H1 (cell line): Measurements from ENCODE around the gene GPR160. TPM values are rescaled to one million over a fixed set of nuclear protein-coding genes. Genes with fewer than 3 reads are reported as not detected.

Source experiments
- CEBPB ChIP-seq: IDR thresholded peaks from 2 replicates; pipeline ENCODE4 v1.6.1; 2012; ENCODE audit warnings: low read depth, low read length
- CREB1 ChIP-seq: IDR thresholded peaks from 2 replicates; pipeline ENCODE4 v1.6.1; 2012; ENCODE audit warnings: inconsistent platforms
- EGR1 ChIP-seq: IDR thresholded peaks from 2 replicates; pipeline ENCODE4 v1.6.1; 2011; ENCODE audit warnings: low read depth, low read length, borderline replicate concordance
- KDM4A ChIP-seq: IDR thresholded peaks from one replicate; pipeline ENCODE4 v1.7.1; 2012; ENCODE audit warnings: low read depth, mild to moderate bottlenecking, moderate library complexity, low read length, inconsistent platforms; ENCODE audit not compliant: severe bottlenecking
- NANOG ChIP-seq: IDR thresholded peaks from 2 replicates; pipeline ENCODE4 v1.6.1; 2011; ENCODE audit warnings: low read length, low read depth, mild to moderate bottlenecking, inconsistent platforms; ENCODE audit not compliant: insufficient read depth, poor library complexity, severe bottlenecking
- NRF1 ChIP-seq: IDR thresholded peaks from 2 replicates; pipeline ENCODE4 v1.6.1; 2011; ENCODE audit warnings: mild to moderate bottlenecking, low read depth, low read length, improper control_type of control experiment
- PHF8 ChIP-seq: fragments of 200-600 bp; sonication (generic); conservative IDR thresholded peaks from 2 replicates; pipeline ENCODE4 v1.7.1; 2012; ENCODE audit warnings: low read depth, mild to moderate bottlenecking, inconsistent platforms, low read length, moderate library complexity
- POU5F1 ChIP-seq: IDR thresholded peaks from 2 replicates; pipeline ENCODE4 v1.6.1; 2011; ENCODE audit warnings: low read depth, mild to moderate bottlenecking, low read length, moderate library complexity
- RAD21 ChIP-seq, 2 experiments: IDR thresholded peaks in 1 of 2; conservative IDR thresholded peaks in 1 of 2; 2 replicates each; pipeline ENCODE4 v1.6.1; 2011; ENCODE audit warnings: low read depth in 2 of 2, low read length in 2 of 2, improper control_type of control experiment in 1 of 2, inconsistent platforms in 1 of 2, mild to moderate bottlenecking in 1 of 2, moderate library complexity in 1 of 2
- RXRA ChIP-seq: IDR thresholded peaks from 2 replicates; pipeline ENCODE4 v1.6.1; 2011; ENCODE audit warnings: low read depth, mild to moderate bottlenecking, low read length, moderate library complexity; ENCODE audit not compliant: insufficient read depth
- SP2 ChIP-seq: IDR thresholded peaks from 2 replicates; pipeline ENCODE4 v1.6.1; 2012; ENCODE audit warnings: mild to moderate bottlenecking, low read length, inconsistent platforms
- SRF ChIP-seq: IDR thresholded peaks from 2 replicates; pipeline ENCODE4 v1.6.1; 2011; ENCODE audit warnings: mild to moderate bottlenecking, low read depth, low read length, moderate library complexity
- TAF7 ChIP-seq: optimal IDR thresholded peaks from 2 replicates; pipeline ENCODE3; 2011; ENCODE audit warnings: low read depth, mild to moderate bottlenecking, inconsistent platforms, low read length, moderate library complexity, borderline replicate concordance
- TCF12 ChIP-seq: IDR thresholded peaks from 2 replicates; pipeline ENCODE4 v1.6.1; 2011; ENCODE audit warnings: low read depth, mild to moderate bottlenecking, low read length
- TEAD4 ChIP-seq: IDR thresholded peaks from 2 replicates; pipeline ENCODE4 v1.6.1; 2012; ENCODE audit warnings: low read depth, low read length, inconsistent platforms, mixed read lengths
- polyA plus RNA-seq, 7 experiments: library from polyadenylated mRNA; depleted of rRNA in 3 of 7; stranded (reverse) in 5 of 7; unstranded in 2 of 7; fragments of >200 nt in 5 of 7; fragments of 200-250 nt in 2 of 7; gene quantifications; 1 replicate in 5 of 7; 2 replicates in 1 of 7; 4 replicates in 1 of 7; pipeline versions ENCODE4 v1.2.1 to v1.2.3, GENCODE V29; 2011 to 2013; ENCODE audit warnings: missing spikeins in 2 of 7, mixed read lengths in 2 of 7
- total RNA-seq: library from RNA; stranded (reverse); fragmentation: NEBNext Ultra II Directional; extraction: Animal tissue kit (Norgen Biotek cat#: 25700); gene quantifications from 2 replicates; pipeline ENCODE4 v1.2.1, GENCODE V29; 2021
- TF ChIP-seq, protein P1 (sequence below): IDR thresholded peaks from 2 replicates; pipeline ENCODE4 v1.6.1; 2012; ENCODE audit warnings: inconsistent platforms
- TF ChIP-seq, protein P2 (sequence below): IDR thresholded peaks from 2 replicates; pipeline ENCODE4 v1.6.1; 2011; ENCODE audit warnings: low read length, improper control_type of control experiment
- TF ChIP-seq, protein P3 (sequence below), 3 experiments: IDR thresholded peaks; 1 replicate in 2 of 3; 2 replicates in 1 of 3; pipeline versions ENCODE4 v1.5.1 to v1.6.1; 2011; ENCODE audit warnings: low read length in 3 of 3, mild to moderate bottlenecking in 3 of 3, inconsistent platforms in 2 of 3, low read depth in 1 of 3, moderate library complexity in 1 of 3; ENCODE audit not compliant: insufficient read depth in 1 of 3; ENCODE audit errors: control extremely low read depth in 1 of 3

The GPR160 gene
- total and polyA plus RNA-seq, 2 of the 8 experiments (the other 6 are each of a cell fraction or from before 2014, with no cell fraction given) = 14.3 to 16.6 TPM

DNA sequence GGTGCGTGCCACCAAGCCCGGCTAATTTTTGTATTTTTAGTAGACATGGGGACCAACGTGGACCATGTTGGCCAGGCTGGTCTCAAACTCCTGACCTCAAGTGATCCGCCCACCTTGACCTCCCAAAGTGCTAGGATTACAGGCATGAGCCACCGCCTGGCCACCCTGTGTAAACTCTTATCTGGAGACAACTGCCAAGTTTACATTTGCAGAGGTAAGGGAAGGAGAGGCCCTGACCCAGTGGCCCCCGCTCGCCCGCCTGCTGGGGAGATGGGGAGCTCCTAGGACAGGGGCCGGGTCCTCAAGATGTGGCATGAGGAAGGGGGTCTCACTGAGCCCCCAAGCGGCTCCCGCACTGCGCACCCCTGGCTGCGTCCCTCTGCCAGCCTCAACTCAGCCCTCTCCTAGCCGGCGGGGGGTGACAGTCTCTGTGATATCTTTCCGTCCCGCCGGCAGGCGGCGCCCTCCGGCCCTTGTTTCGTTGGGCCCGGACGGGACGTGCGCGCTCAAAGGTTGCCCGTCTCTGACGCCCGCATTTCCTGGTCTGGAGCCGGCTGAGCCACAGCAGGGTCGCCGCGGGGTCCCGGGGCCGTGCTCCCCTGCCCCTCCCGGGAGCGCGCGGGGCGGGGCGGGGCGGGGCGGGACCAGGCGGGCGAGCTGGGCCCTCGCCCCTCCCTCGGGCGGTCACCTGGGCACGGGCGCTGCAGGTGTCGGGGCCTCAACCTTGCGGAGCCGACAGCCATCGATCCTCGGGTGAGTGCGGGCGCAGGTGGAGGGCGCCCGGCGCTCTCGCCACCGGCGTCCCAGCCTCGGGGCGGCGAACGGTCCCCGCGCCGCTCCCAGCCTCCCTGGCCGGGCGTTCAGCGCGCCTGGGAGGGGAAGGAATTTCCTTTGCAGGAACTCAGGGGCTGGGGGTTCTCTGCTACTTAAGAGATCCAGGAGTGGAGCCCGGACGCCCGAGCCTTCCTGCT lies at the start of gene GPR160 (continued):
- TF ChIP-seq KDM4A = peak; percentile 81
- TF ChIP-seq CREB1 = peak; percentile 61
- no peak for TF ChIP-seq POU5F1
- TF ChIP-seq, protein P1, sequence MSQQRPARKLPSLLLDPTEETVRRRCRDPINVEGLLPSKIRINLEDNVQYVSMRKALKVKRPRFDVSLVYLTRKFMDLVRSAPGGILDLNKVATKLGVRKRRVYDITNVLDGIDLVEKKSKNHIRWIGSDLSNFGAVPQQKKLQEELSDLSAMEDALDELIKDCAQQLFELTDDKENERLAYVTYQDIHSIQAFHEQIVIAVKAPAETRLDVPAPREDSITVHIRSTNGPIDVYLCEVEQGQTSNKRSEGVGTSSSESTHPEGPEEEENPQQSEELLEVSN = no peak
- 0 out of 2 replicates have a peak, but pooled peaks have one; percentile 2 for TF ChIP-seq PHF8
- 0 out of 2 replicates have a peak, but pooled peaks have one; percentile 41 for TF ChIP-seq RXRA
- TF ChIP-seq, protein P2, sequence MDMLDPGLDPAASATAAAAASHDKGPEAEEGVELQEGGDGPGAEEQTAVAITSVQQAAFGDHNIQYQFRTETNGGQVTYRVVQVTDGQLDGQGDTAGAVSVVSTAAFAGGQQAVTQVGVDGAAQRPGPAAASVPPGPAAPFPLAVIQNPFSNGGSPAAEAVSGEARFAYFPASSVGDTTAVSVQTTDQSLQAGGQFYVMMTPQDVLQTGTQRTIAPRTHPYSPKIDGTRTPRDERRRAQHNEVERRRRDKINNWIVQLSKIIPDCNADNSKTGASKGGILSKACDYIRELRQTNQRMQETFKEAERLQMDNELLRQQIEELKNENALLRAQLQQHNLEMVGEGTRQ = no peak
- no peak for TF ChIP-seq NANOG
- TF ChIP-seq TEAD4 = 0 out of 2 replicates have a peak, but pooled peaks have one; percentile 12
- no peak for TF ChIP-seq EGR1
- no peak for TF ChIP-seq SP2
- TF ChIP-seq, protein P3, sequence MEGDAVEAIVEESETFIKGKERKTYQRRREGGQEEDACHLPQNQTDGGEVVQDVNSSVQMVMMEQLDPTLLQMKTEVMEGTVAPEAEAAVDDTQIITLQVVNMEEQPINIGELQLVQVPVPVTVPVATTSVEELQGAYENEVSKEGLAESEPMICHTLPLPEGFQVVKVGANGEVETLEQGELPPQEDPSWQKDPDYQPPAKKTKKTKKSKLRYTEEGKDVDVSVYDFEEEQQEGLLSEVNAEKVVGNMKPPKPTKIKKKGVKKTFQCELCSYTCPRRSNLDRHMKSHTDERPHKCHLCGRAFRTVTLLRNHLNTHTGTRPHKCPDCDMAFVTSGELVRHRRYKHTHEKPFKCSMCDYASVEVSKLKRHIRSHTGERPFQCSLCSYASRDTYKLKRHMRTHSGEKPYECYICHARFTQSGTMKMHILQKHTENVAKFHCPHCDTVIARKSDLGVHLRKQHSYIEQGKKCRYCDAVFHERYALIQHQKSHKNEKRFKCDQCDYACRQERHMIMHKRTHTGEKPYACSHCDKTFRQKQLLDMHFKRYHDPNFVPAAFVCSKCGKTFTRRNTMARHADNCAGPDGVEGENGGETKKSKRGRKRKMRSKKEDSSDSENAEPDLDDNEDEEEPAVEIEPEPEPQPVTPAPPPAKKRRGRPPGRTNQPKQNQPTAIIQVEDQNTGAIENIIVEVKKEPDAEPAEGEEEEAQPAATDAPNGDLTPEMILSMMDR (IDR thresholded peaks at IDR 0.05; ENCODE audit: control extremely low read depth in 1 of 3, insufficient read depth in 1 of 3, low read depth in 1 of 3, low read length in 3 of 3) = peak; percentile 78 to 85 (median 83)
- TF ChIP-seq CEBPB = no peak
- peak; percentile 39 to 68; a peak in 3 of 4 replicates for TF ChIP-seq RAD21 (IDR thresholded peaks at IDR 0.05 in 1 of 2, conservative IDR thresholded peaks at IDR 0.05 in 1 of 2; ENCODE audit: low read depth in 2 of 2, low read length in 2 of 2)
- TF ChIP-seq SRF = no peak
- TF ChIP-seq TCF12 = no peak
- TF ChIP-seq NRF1 = no peak
- TF ChIP-seq TAF7 = peak; percentile 40
